ENCODE measurements around the gene PIEZO2.

The PIEZO2 gene

GRCh38 chr18:11110509-11110908 lies 38.9 kb downstream of the PIEZO2 start:
- DNase-seq: no peak

GRCh38 chr18:11108947-11109346 lies 40.4 kb downstream of the PIEZO2 start:
- DNase-seq: no peak

GRCh38 chr18:11106894-11107293 lies 42.5 kb downstream of the PIEZO2 start:
- DNase-seq: no peak

- no peak for DNase-seq
Observed at GRCh38 chr18:11105463-11105862, 43.9 kb downstream of the PIEZO2 start.

- no peak for DNase-seq
Observed at GRCh38 chr18:11104307-11104706, 45.1 kb downstream of the PIEZO2 start.

GRCh38 chr18:11096839-11097750 lies 52.3 kb downstream of the PIEZO2 start:
- DNase-seq: no peak

- no peak for DNase-seq
Observed at GRCh38 chr18:11096411-11096810, 53.0 kb downstream of the PIEZO2 start.

GRCh38 chr18:11095674-11096293 lies 53.6 kb downstream of the PIEZO2 start:
- DNase-seq: no peak

GRCh38 chr18:11095211-11095610 lies 54.2 kb downstream of the PIEZO2 start:
- no peak for DNase-seq

- DNase-seq: no peak
Observed at GRCh38 chr18:11091746-11092145, 57.6 kb downstream of the PIEZO2 start.

- no peak for DNase-seq
Observed at GRCh38 chr18:11089931-11090715, 59.2 kb downstream of the PIEZO2 start.

- DNase-seq: no peak
Observed at GRCh38 chr18:11081009-11081532, 68.3 kb downstream of the PIEZO2 start.

- no peak for DNase-seq
Observed at GRCh38 chr18:11078491-11078890, 70.9 kb downstream of the PIEZO2 start.

- DNase-seq: no peak
Observed at GRCh38 chr18:11077548-11078187, 71.7 kb downstream of the PIEZO2 start.

GRCh38 chr18:11074889-11075288 lies 74.5 kb downstream of the PIEZO2 start:
- peak; percentile 78 for DNase-seq

GRCh38 chr18:11073971-11074370 lies 75.4 kb downstream of the PIEZO2 start:
- DNase-seq: no peak

GRCh38 chr18:11072632-11073031 lies 76.7 kb downstream of the PIEZO2 start:
- no peak for DNase-seq

GRCh38 chr18:11071300-11071699 lies 78.1 kb downstream of the PIEZO2 start:
- no peak for DNase-seq

GRCh38 chr18:11070593-11070992 lies 78.8 kb downstream of the PIEZO2 start:
- no peak for DNase-seq

- DNase-seq: no peak
Observed at GRCh38 chr18:11066038-11066437, 83.3 kb downstream of the PIEZO2 start.

- no peak for DNase-seq
Observed at GRCh38 chr18:11064727-11065460, 84.5 kb downstream of the PIEZO2 start.

GRCh38 chr18:11064106-11064505 lies 85.3 kb downstream of the PIEZO2 start:
- DNase-seq: no peak

All from NCI-H1092 treated with DMSO at 0.1 percent for 48 hours (cell line).